Esophagus muscularis mucosa (tissue), 4 donors: Measurements from ENCODE around the gene GOLGA8A.
"Not testable (repeated sequence)": the region's sequence is repeated elsewhere in the genome, so short reads cannot be mapped to it uniquely, and the experiment has no call there.

Experiments used
- CTCF ChIP-seq, 3 experiments: fragments of 200-600 bp in 2 of 3; fragments of 450-650 bp in 1 of 3; sonication (generic) in 2 of 3; IDR thresholded peaks; one replicate each; pipeline ENCODE4 v1.5.1; 2017 to 2019; ENCODE audit warnings: antibody characterized with exemption in 3 of 3, mild to moderate bottlenecking in 2 of 3, moderate library complexity in 1 of 3
- EP300 ChIP-seq: sonication (generic); formaldehyde crosslinking; IDR thresholded peaks from one replicate; pipeline ENCODE4 v1.6.1; 2017; ENCODE audit warnings: antibody characterized with exemption
- POLR2A ChIP-seq: fragments of 450-650 bp; IDR thresholded peaks from one replicate; pipeline ENCODE4 v1.6.1; 2017; ENCODE audit warnings: antibody characterized with exemption, moderate library complexity, mild to moderate bottlenecking, low read depth
- POLR2AphosphoS5 ChIP-seq, 2 donors: sonication (generic); formaldehyde crosslinking; IDR thresholded peaks; one replicate each; pipeline ENCODE4 v1.6.1; 2017; ENCODE audit warnings: antibody characterized with exemption in 2 of 2

- not testable (repeated sequence) for TF ChIP-seq POLR2A; CTCF (IDR thresholded peaks at IDR 0.05); POLR2AphosphoS5 (IDR thresholded peaks at IDR 0.05); EP300
Measured at GRCh38 chr15:34420953-34421352, 16.7 kb downstream of the GOLGA8A start.
